GM06990 (cell line): ENCODE data around the gene CPNE4.

ENCODE experiments used
- DNase-seq: peaks from one replicate; pipeline ENCODE4 v3.0.0-alpha.2; 2011; ENCODE audit not compliant: insufficient read length; ENCODE audit errors: extremely low read depth
- H3K27me3 ChIP-seq: replicated peaks from 2 replicates; pipeline ENCODE4 v1.6.0; 2011; ENCODE audit warnings: low read length; ENCODE audit not compliant: control insufficient read depth, insufficient read depth
- H3K36me3 ChIP-seq: 2 replicates; pipeline ENCODE4 v1.5.1; 2011; ENCODE audit warnings: low read length; ENCODE audit not compliant: control insufficient read depth, insufficient read depth
- H3K4me3 ChIP-seq: replicated peaks from 2 replicates; pipeline ENCODE4 v1.5.1; 2011; ENCODE audit warnings: low read depth, mild to moderate bottlenecking, control low read depth, low read length
- CTCF ChIP-seq: IDR thresholded peaks from 2 replicates; pipeline ENCODE4 v1.5.1; 2011; ENCODE audit warnings: low read length, control low read depth, mild to moderate bottlenecking, inconsistent platforms; ENCODE audit not compliant: insufficient read depth, poor library complexity, severe bottlenecking

Gene CPNE4

GRCh38 chr3:132016061-132017041, 18.5 kb downstream of the CPNE4 start:
- no peaks in the 10 kb centered on the region for H3K36me3 ChIP-seq
- H3K27me3 ChIP-seq: no peaks in the 10 kb centered on the region
- DNase-seq: no peak
- TF ChIP-seq CTCF: no peak
- no peak overlapping the region for H3K4me3 ChIP-seq

GRCh38 chr3:132014105-132014504, 20.7 kb downstream of the CPNE4 start:
- DNase-seq: no peak
- Histone ChIP-seq H3K36me3 (no peaks in the 10 kb centered on the region), H3K4me3 (no peak overlapping the region), H3K27me3 (no peaks in the 10 kb centered on the region; the same call in 1 of the 2 replicates)
- no peak for TF ChIP-seq CTCF

- Histone ChIP-seq H3K36me3 (no peaks in the 10 kb centered on the region), H3K27me3 (no peaks in the 10 kb centered on the region; the same call in 1 of the 2 replicates), H3K4me3 (no peak overlapping the region)
- TF ChIP-seq CTCF: no peak
- DNase-seq: no peak
Measured at GRCh38 chr3:132009241-132009640, 25.6 kb downstream of the CPNE4 start.

GRCh38 chr3:132008837-132009236, 26.0 kb downstream of the CPNE4 start:
- no peaks in the 10 kb centered on the region for H3K36me3 ChIP-seq
- no peak overlapping the region for H3K4me3 ChIP-seq
- no peaks in the 10 kb centered on the region; the same call in 1 of the 2 replicates for H3K27me3 ChIP-seq
- TF ChIP-seq CTCF: no peak
- DNase-seq: no peak

GRCh38 chr3:132007617-132008016, 27.2 kb downstream of the CPNE4 start:
- Histone ChIP-seq H3K36me3 (no peaks in the 10 kb centered on the region), H3K27me3 (no peaks in the 10 kb centered on the region; the same call in 1 of the 2 replicates), H3K4me3 (no peak overlapping the region)
- DNase-seq: no peak
- no peak for TF ChIP-seq CTCF
